ENCODE data around the gene GINS1.
A peak's percentile ranks its signal among the peaks of the same experiment; 100 is the strongest.

GINS1 gene

GRCh38 chr20:25407311-25408169, at the start of gene GINS1:
GINS1 (plus strand) TSS chr20:25407673; CDS start chr20:25407821, 148 bp downstream.
- DNase-seq (ENCODE audit: low read depth in 2 of 2): peak; percentile 45 to 56

GRCh38 chr20:25360631-25361286, 46.7 kb upstream of the GINS1 start:
- DNase-seq (ENCODE audit: low read depth in 2 of 2): no peak

DNA sequence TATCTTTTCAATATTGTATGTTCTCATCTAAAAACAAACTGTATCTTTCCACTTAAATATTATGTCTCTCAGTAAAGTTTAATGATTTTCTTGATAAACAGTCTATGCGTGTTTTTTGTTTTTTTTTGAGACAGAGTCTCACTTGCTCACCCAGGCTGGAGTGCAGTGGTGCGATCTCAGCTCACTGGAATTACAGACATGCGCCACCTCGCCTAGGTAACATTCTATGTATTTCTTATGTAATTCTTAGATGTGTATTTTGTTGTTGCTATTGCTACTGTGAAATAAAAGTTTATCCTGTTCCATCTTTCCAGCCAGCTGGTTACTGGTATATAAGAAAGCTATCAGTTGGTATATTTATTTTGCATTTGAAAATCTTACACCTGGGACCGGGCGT, 46.2 kb upstream of the GINS1 start:
- DNase-seq (ENCODE audit: low read depth in 2 of 2): no peak

- DNase-seq (ENCODE audit: low read depth in 2 of 2): no peak
These were observed 43.2 kb upstream of the GINS1 start for GRCh38 chr20:25364180-25364788.

DNA sequence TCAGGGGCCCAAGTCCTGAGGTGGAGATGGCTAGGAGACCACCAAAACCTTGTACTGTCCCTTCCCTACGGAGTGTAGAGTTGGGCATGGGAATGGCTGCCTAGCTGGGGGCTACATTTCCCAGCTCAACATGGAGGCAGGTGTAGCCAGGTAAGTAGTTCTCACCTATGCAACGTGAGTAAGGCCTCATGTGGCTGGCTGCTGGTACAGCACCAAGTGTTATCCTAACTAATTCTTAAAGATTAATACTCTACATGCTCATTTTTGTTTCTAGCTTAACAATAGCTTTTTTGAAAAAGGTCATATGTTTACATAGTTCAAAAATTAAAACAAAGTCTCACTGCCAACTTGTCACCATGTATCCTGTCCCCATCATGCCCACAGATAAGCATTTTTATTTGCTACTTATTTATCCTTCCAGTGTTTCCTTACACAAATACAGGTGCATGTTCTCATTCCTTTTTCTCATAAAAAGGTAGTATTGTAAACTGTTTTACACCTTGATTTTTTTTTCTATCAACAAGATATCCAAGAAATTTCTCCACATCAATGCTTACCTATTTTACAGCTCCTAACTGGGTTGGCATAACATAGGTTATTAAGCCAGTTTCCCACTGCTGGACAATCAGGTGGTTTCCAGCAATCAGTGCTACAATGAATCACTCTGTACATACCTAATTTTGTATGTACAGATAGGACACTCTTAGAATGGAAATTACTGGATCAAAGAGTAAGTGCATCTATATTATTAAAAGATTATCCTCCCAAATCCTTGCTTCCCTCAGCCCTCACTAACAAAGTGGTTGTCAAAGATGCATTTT, 42.4 kb upstream of the GINS1 start:
- DNase-seq (ENCODE audit: low read depth in 2 of 2): no peak

DNA sequence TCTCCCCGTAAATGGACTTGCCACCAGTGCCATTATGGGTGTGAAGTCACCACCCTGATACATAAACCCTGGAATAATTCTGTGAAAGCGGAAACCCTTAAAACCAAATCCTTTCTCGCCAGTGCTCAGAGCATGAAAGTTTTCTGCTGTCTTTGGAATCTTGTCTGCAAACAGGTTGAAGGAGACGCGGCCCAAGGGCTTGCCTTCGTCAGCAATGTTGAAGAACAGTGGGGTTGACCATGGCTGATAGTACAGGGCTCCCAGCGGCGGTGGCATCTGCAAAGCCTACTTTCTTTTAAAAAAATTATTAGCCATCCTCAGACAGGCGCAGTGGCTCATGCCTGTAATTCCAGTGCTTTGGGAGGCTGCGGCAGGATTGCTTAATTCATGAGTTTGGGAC, 38.9 kb upstream of the GINS1 start:
- no peak for DNase-seq (ENCODE audit: low read depth in 2 of 2)

DNA sequence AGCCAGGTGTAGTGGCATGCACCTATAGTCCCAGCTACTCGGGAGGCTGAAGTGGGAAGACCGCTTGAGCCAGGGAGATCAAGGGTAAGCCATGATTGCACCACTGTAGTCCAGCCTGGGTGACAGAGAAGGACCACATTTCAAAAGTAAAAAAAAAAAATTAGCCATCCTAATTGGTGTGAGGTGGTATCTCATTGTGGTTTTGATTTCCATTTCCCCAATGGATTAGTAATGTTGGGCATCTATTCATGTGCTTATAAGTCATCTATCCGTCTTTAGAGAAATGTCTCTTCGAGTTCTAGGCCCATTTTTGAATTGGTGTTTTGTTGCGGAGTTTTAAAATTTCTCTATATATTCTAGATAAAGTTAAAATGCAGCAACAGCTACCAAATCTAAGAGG, 38.5 kb upstream of the GINS1 start:
- no peak for DNase-seq (ENCODE audit: low read depth in 2 of 2)

DNA sequence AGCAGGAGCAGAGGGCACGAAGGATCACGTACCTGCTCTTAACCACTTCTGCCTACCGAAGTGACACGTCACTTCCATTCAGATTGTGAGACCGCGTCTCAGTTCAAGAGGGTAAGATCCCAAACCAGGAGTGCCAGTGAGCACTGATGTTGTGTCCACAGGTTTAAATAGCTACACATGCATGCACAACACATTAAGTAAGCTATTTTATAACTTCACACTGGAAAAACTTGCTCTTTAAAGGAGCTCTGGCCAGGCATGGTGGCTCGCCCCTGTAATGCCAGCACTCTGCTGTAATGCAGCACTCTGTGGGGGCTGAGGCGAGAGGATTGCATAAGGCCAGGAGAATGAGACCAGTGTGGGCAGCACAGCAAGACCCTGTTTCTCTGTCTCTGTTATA, 37.9 kb upstream of the GINS1 start:
- DNase-seq (ENCODE audit: low read depth in 2 of 2): no peak

- DNase-seq (ENCODE audit: low read depth in 2 of 2): no peak
These were observed 37.5 kb upstream of the GINS1 start for GRCh38 chr20:25369971-25370370.

- DNase-seq (ENCODE audit: low read depth in 2 of 2): no peak
These were observed 34.7 kb upstream of the GINS1 start for GRCh38 chr20:25372584-25373336.

DNA sequence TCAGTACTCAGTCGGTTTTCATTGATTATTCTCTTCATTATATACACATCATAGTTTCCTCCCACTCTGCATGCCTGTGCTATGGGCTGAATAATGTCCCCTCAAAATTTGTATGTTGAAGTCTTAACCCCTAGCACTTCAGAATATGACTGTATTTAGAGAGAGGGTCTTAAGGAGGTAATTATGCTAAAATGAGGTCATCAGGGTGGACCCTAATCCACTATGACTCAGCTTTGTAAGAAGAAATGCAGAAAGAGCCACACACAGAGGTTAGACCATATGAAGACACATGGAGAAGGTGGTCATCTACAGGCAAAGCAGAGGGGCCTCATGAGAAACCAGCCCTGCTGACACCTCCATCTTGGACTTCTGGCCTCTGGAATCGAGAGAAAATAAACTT, 32.6 kb upstream of the GINS1 start:
- no peak for DNase-seq (ENCODE audit: low read depth in 2 of 2)

DNA sequence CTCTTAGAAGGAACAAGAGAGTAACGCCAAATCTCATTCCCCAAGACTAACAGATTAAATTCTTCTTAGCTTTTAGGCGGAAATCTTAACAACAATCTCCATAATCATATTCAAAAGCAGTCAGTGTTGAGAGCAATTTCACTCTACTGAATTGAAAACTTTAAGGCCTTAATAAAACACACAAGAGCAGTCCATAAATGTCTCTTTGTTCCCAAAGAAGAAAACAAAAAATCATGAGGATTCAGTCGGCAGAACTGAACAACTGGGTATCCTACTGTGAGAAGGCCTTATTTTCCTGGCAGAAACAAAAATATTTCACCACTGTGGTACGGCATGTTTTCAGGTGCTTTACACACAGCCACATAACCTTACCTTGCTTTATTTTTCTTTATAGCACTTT, 31.2 kb upstream of the GINS1 start:
- no peak for DNase-seq (ENCODE audit: low read depth in 2 of 2)

- no peak for DNase-seq (ENCODE audit: low read depth in 2 of 2)
These were observed 30.6 kb upstream of the GINS1 start for GRCh38 chr20:25376886-25377285.

GRCh38 chr20:25378189-25378883, 29.1 kb upstream of the GINS1 start:
- no peak for DNase-seq (ENCODE audit: low read depth in 2 of 2)

DNA sequence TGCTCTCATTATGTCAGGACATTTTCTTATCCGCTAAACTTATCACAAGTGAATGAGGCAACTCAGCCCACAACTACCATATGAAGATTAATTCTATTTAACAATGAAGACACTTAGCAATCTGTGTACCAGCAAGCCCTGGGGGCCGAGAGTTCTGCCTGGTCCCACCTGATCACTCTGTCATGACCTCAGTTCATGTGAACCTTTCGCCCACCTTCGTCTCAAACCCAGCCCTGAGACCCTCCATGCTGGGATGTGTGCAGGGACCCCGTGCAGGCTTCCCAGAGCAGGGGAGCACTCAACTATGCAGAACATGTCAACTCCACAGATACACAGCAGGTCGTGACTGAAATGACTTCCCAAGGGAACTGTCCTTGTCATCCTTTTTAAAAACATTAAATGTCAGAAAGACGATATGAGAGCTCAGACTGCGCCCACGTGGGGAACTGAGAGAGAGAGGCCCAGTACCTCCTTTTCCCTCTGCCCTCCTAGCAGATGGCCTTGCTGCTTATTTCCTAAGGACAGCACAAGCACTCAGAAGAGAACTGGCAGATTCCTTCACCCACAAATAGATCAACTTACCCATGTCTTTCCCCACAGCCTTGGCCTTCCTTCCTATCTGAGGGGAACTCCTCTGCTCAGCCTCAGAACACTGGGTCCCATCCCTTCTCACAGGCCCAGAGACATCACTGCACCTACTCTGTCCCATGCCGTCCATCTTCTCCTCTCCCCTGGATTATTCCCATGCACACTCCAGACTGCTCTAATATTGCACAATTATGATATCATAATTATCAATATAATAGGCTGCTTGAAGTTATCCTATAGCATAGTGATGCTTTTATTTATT, 28.4 kb upstream of the GINS1 start:
- no peak for DNase-seq (ENCODE audit: low read depth in 2 of 2)

DNA sequence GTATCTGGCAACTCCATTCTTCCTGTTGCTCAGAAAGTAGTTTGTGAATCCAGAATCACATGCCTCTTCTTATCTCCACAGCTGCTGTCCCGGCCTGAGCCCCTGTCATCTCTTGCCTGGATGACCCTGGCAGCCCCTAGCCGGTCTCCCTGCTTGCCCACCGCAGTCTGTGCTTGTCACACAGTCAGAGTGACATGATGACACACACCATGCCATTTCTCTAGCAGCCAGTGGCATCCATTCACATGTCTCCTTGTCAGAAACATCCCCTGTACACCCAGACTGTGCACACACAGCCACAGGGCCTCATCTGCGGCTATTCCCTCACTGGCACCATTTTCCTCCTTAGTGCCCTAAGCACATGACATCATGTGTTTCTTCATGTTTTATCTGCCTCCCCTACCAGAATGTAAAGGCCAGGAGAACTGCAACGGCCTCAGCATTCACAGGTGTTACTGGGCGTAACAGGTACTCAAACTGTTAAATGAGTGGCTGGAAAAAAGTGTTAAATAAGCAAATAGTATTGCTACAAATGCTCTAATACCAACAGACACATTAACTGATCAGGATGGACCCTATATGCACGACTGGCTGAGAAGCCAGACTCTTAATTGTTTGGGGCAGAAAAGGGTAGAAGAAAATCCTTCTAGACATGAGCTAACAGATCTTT, 26.4 kb upstream of the GINS1 start:
- DNase-seq (ENCODE audit: low read depth in 2 of 2): no peak

- DNase-seq (ENCODE audit: low read depth in 2 of 2): no peak
These were observed 24.6 kb upstream of the GINS1 start for GRCh38 chr20:25382704-25383370.

DNA sequence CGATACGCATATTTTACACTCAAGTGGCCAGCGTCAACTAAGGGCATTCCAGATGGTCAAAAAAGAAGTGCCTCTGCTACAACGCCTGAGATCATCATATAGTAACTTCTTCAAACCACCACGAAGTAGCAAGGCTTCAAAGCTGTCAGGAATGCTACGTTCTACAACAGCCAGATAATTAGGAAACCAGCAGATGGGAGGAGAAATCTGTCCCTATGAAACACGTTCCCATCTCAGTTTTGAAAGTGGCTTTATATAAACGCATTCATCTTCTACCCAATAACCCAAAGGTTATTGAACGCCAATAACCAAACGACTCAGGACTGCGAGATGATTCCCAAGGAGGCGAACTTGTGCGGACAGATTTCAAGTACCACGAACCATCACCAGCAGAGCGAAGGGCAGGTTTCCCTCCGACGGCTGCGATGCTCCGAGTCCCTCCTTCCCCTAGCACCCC, 18.0 kb upstream of the GINS1 start:
- no peak for DNase-seq (ENCODE audit: low read depth in 2 of 2)

Data from stimulated activated CD8-positive, alpha-beta memory T cell treated with anti-CD3 and anti-CD28 coated beads, Interleukin-15, amount 100 ng/mL, for 4 hours (primary cell).